WI38 (cell line): Measurements from ENCODE around the gene UNC79.

Experiments
- H3K4me3 ChIP-seq: 2 replicates; pipeline ENCODE4 v1.5.1; 2011; ENCODE audit warnings: low read depth, mild to moderate bottlenecking, control low read depth, low read length
- CTCF ChIP-seq: IDR thresholded peaks from 2 replicates; pipeline ENCODE4 v1.5.1; 2012; ENCODE audit warnings: low read depth, mild to moderate bottlenecking, control low read depth, low read length

The UNC79 gene

GRCh38 chr14:93706360-93706955 is 275.7 kb downstream of the UNC79 start:
- no peak for TF ChIP-seq CTCF
- no peak overlapping the region for H3K4me3 ChIP-seq

- no peak for TF ChIP-seq CTCF
- H3K4me3 ChIP-seq = no peak overlapping the region
Measured at GRCh38 chr14:93707475-93707874, 276.7 kb downstream of the UNC79 start.

GRCh38 chr14:93708311-93708734 is 277.6 kb downstream of the UNC79 start:
- H3K4me3 ChIP-seq = no peak overlapping the region
- no peak for TF ChIP-seq CTCF

- TF ChIP-seq CTCF = no peak
- H3K4me3 ChIP-seq = no peak overlapping the region
Measured at GRCh38 chr14:93708800-93709199, 278.1 kb downstream of the UNC79 start.

- no peak overlapping the region for H3K4me3 ChIP-seq
- TF ChIP-seq CTCF = no peak
Measured at GRCh38 chr14:93709249-93709648, 278.5 kb downstream of the UNC79 start.

GRCh38 chr14:93712079-93712837 is 281.5 kb downstream of the UNC79 start:
- TF ChIP-seq CTCF = no peak
- no peak overlapping the region for H3K4me3 ChIP-seq
